Measurements from ENCODE around the gene KCNK4.

The KCNK4 gene

DNA sequence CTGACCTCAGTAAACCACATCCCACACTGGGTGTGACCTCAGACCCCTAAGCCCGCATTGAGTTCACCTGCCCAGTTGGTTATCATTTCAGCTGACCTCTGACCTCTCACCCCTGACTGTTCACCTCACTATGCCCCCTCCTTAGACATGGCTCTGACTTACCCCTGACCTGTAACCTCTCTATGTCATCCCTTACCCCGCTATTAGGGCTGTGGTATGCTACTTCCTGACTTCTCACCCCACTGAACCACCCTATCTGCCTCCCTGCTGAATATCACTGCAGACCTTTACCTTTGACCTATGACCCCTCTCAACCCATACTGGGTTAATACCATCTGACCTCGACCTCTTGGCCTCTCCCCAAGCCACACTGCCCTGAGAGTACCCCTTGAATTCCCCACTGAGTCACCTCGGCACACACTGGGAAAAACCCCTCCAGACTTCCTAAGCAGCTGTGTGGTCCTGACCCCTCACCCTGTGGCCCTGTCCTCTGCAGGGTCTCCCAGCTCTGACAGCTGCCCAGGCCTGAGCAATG, 31.5 kb upstream of the KCNK4 start:
- TF ChIP-seq, protein P1, sequence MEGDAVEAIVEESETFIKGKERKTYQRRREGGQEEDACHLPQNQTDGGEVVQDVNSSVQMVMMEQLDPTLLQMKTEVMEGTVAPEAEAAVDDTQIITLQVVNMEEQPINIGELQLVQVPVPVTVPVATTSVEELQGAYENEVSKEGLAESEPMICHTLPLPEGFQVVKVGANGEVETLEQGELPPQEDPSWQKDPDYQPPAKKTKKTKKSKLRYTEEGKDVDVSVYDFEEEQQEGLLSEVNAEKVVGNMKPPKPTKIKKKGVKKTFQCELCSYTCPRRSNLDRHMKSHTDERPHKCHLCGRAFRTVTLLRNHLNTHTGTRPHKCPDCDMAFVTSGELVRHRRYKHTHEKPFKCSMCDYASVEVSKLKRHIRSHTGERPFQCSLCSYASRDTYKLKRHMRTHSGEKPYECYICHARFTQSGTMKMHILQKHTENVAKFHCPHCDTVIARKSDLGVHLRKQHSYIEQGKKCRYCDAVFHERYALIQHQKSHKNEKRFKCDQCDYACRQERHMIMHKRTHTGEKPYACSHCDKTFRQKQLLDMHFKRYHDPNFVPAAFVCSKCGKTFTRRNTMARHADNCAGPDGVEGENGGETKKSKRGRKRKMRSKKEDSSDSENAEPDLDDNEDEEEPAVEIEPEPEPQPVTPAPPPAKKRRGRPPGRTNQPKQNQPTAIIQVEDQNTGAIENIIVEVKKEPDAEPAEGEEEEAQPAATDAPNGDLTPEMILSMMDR (IDR thresholded peaks at IDR 0.05; ENCODE audit: control insufficient read depth, extremely low read depth, insufficient read depth), result no peak
- no peak overlapping the region for H3K4me3 ChIP-seq (ENCODE audit: low read depth, low read length)
- no peak for DNase-seq (ENCODE audit: low read depth)

DNA sequence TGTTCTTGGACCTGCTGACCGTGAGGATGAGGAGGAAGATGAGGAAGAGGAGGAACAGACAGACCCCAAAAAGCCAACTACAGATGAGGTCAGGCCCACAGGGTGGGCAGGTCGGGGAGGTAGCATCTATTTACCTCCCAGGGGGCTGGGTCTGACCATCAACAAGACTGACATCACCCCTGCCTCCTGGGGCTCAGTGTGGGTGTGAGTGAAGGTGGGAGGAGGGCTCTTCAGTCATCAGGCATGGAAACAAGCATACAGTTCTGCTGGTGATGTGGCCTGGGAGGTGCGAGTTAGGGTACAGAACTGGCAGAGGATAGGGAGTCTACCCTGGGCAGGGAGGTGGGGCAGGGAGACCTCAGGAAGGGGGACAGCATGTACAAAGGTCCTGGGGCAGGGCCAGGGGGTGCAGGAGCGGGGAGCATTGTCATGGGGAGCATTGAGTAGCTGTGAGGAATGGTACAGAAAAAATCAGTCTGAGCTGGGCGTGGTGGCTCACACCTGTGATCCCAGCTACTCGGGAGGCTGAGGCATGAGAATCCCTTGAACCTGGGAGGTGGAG, 30.9 kb upstream of the KCNK4 start:
- no peak for DNase-seq (ENCODE audit: low read depth)
- TF ChIP-seq, protein P1 (IDR thresholded peaks at IDR 0.05; ENCODE audit: control insufficient read depth, extremely low read depth, insufficient read depth), result no peak
- H3K4me3 ChIP-seq (ENCODE audit: low read depth, low read length), result no peak overlapping the region

DNA sequence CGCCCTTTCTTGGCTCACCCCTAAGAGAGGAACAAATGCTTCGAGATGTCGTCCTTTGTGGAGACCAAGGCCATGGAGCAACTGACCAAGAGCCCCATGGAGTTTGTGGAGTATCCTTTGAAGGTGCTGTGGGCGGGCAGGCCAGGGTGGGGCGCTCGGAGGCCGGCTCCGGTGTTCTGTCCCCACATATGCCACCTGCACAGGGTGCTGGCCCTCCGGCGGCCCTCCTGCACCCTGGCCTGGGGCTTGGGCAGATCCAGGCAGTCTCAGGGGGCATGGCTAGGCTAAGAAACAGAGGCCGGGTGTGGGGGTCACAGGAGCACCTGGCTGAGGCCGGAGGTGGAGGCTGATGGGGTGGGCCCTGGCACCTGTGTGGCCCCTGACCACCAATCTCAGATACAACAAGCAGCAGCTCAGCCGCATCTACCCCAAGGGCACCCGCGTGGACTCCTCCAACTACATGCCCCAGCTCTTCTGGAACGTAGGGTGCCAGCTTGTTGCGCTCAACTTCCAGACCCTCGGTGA, 29.5 kb upstream of the KCNK4 start:
- DNase-seq (ENCODE audit: low read depth), result no peak
- TF ChIP-seq, protein P1 (IDR thresholded peaks at IDR 0.05; ENCODE audit: control insufficient read depth, extremely low read depth, insufficient read depth), result no peak
- no peak overlapping the region for H3K4me3 ChIP-seq (ENCODE audit: low read depth, low read length)

DNA sequence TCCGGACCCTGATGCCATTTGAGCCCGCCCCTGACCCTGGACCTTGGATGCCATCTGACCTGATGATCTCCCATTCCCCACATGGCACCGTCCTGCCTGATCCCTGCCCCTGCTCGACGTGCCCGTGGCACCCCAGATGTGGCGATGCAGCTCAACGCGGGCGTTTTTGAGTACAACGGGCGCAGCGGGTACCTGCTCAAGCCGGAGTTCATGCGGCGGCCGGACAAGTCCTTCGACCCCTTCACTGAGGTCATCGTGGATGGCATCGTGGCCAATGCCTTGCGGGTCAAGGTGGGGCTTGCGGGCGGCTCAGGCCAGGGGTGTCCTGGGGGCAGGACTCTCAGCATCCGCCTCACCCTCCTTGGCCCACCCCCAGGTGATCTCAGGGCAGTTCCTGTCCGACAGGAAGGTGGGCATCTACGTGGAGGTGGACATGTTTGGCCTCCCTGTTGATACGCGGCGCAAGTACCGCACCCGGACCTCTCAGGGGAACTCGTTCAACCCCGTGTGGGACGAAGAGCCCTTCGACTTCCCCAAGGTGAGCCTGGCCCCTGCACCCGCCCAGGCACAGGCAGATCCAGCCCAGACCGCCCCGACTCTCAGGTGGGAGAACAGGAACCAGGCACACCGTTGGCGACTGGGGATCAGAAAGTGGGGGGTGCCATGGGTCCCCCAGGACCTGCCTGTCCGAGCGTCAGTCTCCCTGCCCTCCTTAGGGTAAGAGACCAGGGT, 28.7 kb upstream of the KCNK4 start:
- TF ChIP-seq, protein P1 (IDR thresholded peaks at IDR 0.05; ENCODE audit: control insufficient read depth, extremely low read depth, insufficient read depth), result no peak
- DNase-seq (ENCODE audit: low read depth), result no peak
- no peak overlapping the region for H3K4me3 ChIP-seq (ENCODE audit: low read depth, low read length)

DNA sequence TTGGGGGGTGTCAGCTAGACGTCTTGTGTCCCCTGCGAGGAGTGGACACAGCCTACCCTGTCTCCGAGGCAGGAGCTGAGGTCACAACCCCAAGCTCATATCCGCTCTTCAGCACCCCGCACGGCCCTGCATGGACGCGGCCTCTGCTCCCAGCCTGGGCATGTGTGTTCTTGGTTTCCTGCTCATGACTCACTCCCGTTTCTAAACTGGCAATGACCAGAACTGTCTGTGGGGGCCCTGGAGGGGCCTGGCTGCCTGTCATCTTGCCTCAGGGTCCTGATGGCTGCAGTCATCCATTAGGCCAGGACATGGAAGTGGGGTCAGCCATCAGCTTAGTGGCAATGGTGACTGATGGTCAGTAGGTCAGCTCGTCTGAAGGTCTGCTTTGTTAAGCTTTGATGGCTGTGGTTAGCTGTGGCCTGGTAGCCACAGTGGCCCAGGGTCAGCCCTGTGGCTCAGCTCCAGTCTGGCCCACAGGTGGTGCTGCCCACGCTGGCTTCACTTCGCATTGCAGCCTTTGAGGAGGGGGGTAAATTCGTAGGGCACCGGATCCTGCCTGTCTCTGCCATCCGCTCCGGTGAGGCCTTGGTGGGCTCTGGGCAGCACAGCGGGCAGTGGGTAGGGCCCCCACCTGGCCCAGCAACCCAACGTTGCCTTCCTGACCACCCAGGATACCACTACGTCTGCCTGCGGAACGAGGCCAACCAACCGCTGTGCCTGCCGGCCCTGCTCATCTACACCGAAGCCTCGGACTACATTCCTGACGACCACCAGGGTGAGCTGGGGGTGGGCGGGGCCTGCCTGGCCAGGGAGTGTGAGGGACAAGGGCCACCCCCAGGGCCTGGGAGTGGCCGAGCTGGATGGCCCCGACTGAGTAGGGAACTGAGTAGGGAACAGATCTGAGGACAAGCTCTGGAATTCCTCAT, 27.8 kb upstream of the KCNK4 start:
- DNase-seq (ENCODE audit: low read depth), result no peak
- no peak overlapping the region for H3K4me3 ChIP-seq (ENCODE audit: low read depth, low read length)

DNA sequence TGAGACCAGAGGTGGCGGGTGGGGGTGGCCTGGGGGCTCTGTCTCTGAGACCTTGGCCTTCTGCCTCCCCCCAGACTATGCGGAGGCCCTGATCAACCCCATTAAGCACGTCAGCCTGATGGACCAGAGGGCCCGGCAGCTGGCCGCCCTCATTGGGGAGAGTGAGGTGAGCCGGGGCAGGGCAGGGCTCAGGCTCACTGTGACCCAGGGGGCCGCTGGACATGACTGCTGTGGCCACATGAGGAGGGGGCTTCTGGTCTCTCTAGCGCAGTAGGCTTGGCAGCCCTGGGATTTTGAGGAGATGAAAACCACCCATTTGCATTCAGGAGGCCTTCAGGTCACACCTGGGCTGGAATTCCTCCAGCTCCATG, 27.2 kb upstream of the KCNK4 start:
- H3K4me3 ChIP-seq (ENCODE audit: low read depth, low read length), result no peak overlapping the region
- DNase-seq (ENCODE audit: low read depth), result no peak
- TF ChIP-seq, protein P1 (IDR thresholded peaks at IDR 0.05; ENCODE audit: control insufficient read depth, extremely low read depth, insufficient read depth), result no peak

More for the DNA sequence above, 27.8 kb upstream of the KCNK4 start:
- TF ChIP-seq, protein P1 (IDR thresholded peaks at IDR 0.05; ENCODE audit: control insufficient read depth, extremely low read depth, insufficient read depth), result no peak

Data from LNCaP clone FGC (cell line).